Posterior vena cava (tissue), 2 donors: Measurements from ENCODE around the gene SPATA20. TPM values are rescaled to one million over a fixed set of nuclear protein-coding genes. Genes with fewer than 3 reads are reported as not detected.

Experiments
- DNase-seq: peaks from one replicate; pipeline ENCODE4 v3.0.0-alpha.2; 2020; ENCODE audit warnings: low spot score
- intact Hi-C, 2 donors: fragments of 100-400 bp; cut with DNase I; formaldehyde crosslinking; loops; one replicate each; pipeline versions ENCODE4 v1.14.1 to v1.14.2; 2022 to 2023
- total RNA-seq, 2 donors: library from RNA; stranded (reverse); fragmentation: NEBNext Ultra II Directional; extraction: Animal tissue kit (Norgen Biotek cat#: 25700); gene quantifications; one replicate each; pipeline ENCODE4 v1.2.1, GENCODE V29; 2021
- donor health status: DM: yes; HTN: yes; CAD: no.
- donor health status: DM: yes; HTN: yes; CAD: no.

SPATA20 gene
- total RNA-seq, 2 donors from 2014 or later = 30.1 to 53.4 TPM

DNA sequence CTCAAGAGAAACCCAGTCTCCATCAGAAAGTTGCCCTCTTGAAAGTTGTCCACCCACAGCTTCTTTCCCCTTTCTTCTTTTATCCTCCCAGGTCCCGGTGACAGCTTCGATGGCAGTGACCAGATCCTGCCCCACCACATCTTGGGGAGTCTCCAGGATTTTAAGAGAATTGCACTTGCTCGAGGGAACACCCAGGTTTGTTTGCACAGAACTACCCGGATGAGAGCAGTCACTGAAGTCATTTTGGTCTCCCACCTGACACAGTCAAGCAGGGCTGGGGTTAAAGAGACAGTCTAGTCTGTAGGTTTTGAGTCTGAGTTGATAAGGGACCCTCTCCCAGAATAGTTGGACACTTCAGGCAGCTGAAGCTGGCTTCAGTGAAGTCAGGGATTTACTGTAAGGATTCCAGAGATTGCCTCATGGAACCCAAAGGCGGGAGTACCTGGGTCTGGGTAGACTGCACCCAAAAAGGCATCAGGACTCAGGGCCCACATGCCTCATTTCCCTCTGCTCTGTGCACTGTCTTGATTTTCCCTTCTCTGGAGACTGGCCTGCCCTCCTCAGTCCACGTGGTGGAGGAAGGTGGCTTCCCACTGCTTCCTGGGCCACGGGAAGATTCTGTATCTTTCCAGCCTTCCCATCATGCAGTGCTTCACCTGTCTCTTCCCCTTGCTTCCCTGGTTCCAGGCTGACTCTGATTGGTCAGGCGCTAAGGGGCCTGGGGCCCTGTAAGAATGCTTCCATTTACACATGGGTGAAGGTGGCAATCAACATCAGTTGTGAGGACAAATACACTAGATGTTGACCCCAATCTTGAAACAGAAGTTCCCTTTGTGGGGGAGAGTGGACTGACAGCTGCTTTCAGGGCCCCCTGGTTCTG lies 29.2 kb upstream of the SPATA20 start:
- intact Hi-C loops = no loop called here
- no peak for DNase-seq

DNA sequence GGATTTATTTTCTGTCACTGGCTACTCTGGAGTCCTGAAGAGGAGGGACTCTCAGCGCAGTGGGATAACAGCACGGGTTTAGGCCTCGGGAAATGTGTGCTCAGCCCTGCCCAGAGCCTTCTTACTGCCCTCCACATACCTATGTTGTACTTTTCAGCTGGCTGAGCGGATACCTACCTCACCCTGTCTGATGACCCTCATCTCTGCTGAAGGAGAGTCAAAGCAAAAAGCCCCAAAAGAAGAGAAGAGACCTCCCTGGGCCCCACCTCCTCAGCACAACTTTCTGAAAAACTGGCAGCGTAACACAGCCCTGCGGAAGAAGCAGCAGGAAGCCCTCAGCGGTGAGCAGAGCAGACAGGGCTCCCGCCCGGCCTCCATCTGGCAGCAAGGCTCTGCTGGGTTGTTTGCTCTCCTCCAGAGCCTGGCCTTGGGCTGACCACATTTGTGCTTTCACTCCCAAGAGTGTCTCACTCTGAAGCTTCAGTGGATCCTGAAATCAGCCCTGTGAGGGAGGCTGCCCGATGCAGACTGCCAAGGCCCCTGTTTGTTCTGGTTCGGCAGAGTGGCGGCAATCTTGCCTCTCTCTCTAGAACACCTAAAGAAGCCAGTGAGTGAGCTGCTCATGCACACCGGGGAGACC lies 28.5 kb upstream of the SPATA20 start:
- intact Hi-C loops = no loop called here
- no peak for DNase-seq

DNA sequence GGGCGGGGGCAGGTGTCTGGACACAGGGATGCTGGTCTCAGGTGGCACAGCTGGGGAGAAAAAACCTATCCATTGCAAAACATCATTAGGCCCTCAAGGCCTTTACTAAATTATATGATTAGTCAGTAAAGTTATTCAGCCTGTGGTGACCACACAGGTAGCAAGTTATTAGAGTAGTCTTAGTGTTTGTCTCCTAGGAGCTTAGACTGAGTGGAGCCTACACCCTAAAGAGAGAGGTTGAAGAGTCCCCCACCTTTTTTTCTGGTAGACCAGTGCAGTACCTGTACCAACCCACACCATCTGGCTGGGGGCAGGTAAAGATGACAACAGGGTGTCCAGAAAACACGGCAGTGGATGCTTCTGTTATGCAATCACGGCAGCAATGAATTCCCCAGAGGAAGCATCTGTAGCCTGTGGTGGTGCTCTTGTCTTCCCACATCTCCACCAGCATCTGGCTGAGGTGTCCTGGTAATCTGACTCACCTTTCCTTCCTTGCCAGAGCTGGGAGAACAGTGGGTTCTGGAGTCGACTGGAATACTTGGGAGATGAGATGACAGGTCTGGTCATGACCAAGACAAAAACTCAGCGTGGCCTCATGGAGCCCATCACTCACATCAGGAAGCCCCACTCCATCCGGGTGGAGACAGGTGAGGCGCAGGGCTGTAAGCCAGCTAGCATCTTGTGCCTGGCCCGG lies 27.7 kb upstream of the SPATA20 start:
- intact Hi-C loops = no loop called here
- DNase-seq = no peak

DNA sequence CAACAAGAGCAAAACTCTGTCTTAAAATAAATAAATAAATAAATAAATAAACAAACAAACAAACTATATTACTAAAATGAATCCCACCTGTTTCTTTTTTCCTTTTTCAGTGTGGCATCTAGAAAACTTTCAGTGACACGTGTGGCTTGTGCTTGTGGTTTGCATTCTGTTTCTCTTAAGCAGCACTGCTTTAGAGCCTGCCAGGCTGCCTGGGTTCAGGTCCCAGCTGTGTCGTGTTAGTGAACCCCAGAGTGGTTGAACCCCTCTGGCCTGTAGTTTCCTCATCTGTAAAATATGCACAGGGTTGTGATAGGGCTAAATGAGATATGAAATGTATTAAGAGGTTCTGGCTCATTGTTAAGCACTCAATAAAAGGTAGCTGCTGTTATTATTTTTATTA lies 26.5 kb upstream of the SPATA20 start:
- intact Hi-C loops = no loop called here
- DNase-seq = no peak

DNA sequence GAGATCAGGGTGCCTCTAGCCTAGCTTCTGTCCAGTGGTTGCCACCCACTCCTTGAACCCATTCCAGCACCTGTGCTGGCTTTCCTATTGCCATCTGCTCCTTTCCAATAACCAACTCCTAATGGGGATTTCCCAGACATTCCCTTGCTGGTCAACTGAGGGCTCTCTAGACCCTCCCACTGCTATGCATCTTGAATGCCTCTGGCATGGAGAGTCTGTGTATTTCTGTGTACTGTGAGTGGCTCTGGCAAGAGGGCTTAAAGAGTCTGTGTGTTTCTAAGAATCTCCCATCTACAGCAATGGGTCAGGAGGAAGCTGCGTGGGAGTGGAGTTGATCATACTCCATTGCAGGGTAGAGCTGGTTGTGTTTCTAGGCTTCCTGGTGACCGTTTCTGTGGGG lies 25.5 kb upstream of the SPATA20 start:
- intact Hi-C loops = no loop called here
- DNase-seq = no peak

GRCh38 chr17:50522766-50523165 lies 24.2 kb upstream of the SPATA20 start:
- intact Hi-C loops = no loop called here
- DNase-seq = no peak

GRCh38 chr17:50523208-50523607 lies 23.8 kb upstream of the SPATA20 start:
- intact Hi-C loops = no loop called here

DNA sequence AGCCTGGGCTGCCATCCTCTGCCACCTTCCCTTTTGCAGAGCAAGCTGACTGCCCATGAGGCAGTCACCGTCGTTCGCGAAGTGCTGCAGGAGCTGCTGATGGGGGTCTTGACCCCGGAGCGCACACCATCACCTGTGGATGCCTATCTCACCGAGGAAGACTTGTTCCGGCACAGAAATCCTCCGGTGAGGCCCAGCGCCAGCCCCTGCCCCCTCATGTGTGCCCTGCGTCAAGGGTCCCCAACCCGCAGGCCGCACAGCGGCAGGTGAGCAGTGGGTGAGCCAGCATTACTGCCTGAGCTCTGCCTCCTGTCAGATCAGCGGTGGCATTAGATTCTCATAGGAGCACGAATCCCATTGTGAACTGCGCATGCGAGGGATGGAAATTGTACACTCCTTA lies 22.1 kb upstream of the SPATA20 start:
- intact Hi-C loops = no loop called here
- DNase-seq = no peak

More at GRCh38 chr17:50523208-50523607, 23.8 kb upstream of the SPATA20 start:
- no peak for DNase-seq

DNA sequence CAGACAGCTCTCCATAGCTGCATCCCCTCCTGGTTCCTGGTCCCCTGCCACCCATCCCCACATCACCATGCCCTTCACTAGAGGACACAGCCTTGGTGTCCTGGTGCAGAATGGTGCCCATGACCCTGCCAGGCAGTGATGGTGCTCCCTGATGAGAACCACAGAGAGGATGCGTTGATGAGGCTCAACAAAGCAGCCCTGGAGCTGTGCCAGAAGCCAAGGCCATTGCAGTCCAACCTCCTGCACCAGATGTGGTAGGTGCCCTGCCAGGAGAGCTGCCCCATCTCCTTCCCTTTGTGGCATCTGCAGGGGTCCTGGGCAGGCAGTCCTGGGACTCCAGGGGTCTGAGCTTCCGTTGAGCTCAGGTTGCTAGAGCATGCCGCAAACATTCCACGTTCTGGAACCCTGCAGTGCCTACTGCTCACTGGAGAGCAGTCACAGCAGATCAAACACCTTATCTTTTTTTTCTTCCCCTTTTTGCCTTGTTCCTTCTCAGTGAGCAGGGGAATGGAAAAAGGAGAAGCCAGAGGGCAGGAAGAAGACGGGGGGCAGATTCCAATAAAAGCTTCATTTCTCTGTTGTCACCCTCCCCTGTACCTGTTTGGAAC lies 19.7 kb upstream of the SPATA20 start:
- DNase-seq = no peak
- intact Hi-C loops = no loop called here

- intact Hi-C loops = no loop called here
- no peak for DNase-seq
Observed at GRCh38 chr17:50527949-50528474, 19.0 kb upstream of the SPATA20 start.

- intact Hi-C loops = no loop called here
- DNase-seq = no peak
Observed at GRCh38 chr17:50529849-50530248, 17.1 kb upstream of the SPATA20 start.

GRCh38 chr17:50531428-50532025 lies 15.4 kb upstream of the SPATA20 start:
- intact Hi-C loops = no loop called here
- DNase-seq = no peak

DNA sequence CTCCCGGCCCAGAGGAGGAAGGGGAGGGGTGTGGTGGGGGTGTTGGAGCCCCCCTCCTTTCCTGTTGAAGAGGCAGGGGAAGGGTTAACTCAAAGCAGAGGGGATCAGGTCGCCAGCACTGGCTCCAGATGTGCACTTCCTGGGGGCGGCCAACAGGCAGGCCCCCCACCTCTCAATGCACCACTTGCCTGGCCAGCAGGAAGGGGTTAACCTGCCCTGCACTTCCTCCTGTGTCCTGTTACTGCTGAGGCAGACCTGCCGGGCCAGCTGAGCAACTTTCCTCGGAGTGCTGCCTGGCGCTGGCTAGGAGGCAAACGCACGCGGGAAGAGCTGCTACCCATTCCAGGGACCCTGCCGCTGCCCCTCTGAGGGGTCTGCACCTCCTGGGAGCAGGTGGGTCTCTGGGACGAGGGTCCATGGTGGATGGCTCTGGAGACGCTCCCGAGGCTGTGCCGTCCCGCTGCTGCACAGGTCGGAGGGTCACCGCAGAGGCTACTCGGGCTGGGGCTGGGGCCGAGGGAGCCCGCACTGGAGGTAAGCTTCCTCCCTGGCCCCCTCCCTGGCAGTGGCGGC lies 14.4 kb upstream of the SPATA20 start, which contains the start of gene EPN3:
Gene EPN3, plus strand, starts transcription at position 284 of the 573 bp plus-strand sequence. CDS start 3,822 bp downstream, outside the sequence.
- no peak for DNase-seq
- intact Hi-C loops = no loop called here

DNA sequence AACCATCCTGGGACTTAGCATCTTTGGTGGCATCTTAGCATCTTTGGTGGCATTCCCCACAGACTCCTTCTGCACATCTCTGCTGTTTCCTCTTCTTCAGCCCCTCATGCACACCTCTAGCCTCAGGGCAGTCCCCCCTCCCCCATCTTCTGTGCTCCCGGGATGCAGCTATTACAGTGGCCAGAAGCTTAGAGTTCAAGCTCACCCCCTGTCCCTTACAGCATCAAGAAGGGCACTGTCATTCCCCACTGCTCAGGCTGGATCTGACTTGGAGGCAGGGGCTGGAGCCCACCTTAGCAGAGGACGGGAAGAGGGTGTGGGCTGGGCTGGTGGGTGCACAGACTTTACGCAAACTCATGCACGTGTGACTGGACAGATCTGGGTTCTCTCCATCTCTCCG lies 13.8 kb upstream of the SPATA20 start:
- DNase-seq = no peak
- intact Hi-C loops = no loop called here

- intact Hi-C loops = no loop called here
- no peak for DNase-seq
Observed at GRCh38 chr17:50533720-50534148, 13.2 kb upstream of the SPATA20 start.

DNA sequence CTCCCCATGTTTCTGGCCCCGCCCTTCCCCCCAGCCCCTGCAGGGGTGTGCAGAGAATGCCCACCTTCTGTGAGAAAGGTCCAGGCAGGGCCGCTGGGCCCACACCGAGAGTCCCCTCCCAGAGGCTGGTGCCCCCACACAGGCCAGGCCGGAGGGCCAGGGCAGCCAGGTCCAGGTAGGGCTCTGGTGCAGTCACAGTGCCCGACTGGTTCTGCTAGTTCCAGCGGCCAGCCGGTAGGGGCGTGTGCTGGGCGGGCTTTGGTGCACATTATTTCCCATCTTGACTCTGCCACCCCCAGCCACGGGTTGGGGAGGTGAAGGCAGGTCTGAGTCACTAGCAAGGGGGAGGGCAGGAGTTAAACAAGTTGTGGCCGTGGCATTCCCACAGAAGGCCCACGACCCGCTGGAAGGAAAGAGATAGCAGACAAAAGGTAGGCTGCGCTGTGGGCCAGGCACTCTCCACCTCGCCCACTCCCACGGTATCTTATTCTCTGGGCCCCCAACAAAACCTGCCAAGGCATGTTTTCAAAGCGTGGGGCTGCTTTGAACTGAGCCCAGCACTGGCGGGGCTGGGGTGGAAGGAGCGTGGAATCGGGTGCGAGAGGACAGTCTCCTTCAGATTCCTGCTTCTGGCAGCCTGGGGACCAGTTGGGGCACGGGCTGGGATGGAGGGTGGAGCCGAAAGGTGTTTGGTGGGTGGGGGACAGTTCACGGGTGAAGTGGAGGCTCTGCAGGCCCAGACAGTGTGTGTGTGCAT lies 12.6 kb upstream of the SPATA20 start:
- no peak for DNase-seq
- intact Hi-C loops = no loop called here

DNA sequence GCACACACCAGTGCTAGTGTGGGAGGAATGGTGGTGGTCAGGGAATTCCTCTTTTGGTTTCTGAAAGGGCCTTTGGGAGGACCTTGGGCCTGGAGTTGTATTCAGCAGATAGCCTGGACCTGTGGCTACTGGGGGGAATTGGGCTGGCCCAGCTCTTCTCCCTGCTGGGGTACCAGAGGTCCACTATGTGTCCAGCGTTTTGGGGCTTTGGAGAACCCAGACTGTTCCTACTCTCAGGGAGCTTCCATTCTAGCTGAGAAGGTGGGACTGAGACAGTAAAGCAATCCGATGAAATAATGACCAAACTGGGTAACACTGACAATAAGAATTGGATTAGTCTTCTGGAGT lies 12.0 kb upstream of the SPATA20 start:
- intact Hi-C loops = no loop called here
- no peak for DNase-seq

DNA sequence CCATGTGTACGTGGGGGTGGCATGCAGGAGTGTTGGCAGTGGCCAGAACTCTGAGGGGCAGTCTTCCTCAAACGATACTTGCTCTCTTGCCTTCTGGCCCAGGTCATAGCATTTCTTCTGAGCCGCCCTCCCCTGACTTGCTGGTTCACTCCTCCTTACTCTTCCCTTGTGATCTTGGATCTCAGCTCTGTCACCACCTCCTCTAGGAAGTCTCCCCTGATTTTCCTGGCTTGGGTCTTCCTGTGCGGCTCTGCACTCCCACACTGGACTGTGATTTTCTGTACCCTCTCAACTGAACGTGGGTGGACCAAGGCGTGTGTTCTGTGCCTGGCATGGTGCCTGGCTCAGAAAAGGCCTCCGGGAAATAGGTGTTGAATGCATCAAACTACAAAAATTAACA lies 11.6 kb upstream of the SPATA20 start:
- DNase-seq = no peak
- intact Hi-C loops = no loop called here
